Measurements from ENCODE around the gene TNFRSF21. TPM values are rescaled to one million over a fixed set of nuclear protein-coding genes. Genes with fewer than 3 reads are reported as not detected.
"Not testable (repeated sequence)": the region's sequence is repeated elsewhere in the genome, so short reads cannot be mapped to it uniquely, and the experiment has no call there.

TNFRSF21 gene
- total RNA-seq, 2 experiments from 2014 or later, result 0.16 to 0.23 TPM

DNA sequence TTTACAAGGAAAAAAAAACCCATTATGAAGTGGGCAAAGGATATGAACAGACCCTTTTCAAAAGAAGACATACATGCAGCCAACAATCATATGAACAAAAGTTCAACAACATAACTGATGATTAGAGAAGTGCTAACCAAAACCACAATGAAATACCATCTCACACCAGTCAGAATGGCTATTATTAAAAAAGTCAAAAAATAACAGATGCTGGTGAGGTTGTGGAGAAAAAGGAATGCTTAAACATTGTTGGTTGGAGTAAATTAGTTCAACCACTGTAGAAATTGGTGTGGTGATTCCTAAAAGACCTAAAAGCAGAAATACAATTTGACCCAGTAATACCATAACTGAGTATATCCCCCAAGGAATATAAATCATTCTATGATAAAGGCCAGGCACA is 86.5 kb downstream of the TNFRSF21 start:
- H3K9me3 Mint-ChIP-seq (ENCODE audit: insufficient read depth); H3K36me3 Mint-ChIP-seq (ENCODE audit: low read depth); H3K27me3 Mint-ChIP-seq (ENCODE audit: low read depth); H3K4me3 Mint-ChIP-seq; POLR2A ChIA-PET; CTCF ChIA-PET; ATAC-seq; H3K27ac Mint-ChIP-seq; DNase-seq; H3K4me1 Mint-ChIP-seq (ENCODE audit: low read depth): not testable (repeated sequence)

DNA sequence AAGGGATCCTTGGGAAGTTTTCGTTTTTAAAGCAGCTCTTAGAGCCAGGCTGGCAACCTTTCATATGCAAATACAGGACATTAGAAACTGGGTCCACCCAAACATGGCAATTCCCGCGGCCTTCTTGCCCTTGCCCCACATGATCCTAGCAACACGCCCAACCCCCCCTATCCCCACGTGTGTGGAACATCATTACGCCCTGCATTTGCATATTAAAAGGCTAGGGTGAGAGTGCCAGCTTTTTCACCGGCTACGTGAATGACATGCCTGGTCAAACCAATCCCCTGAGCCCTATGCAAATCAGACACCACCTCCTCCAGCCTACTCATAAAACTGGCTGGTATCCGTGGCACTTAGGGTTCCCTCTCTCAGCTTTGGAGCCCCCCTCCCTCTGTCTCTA is 88.1 kb downstream of the TNFRSF21 start:
- Mint-ChIP-seq H3K27me3 (ENCODE audit: low read depth) (peaks cover 6% of the 10 kb centered on the region), H3K27ac (no peak overlapping the region), H3K9me3 (ENCODE audit: insufficient read depth) (no peaks in the 10 kb centered on the region), H3K4me3 (no peak overlapping the region), H3K4me1 (ENCODE audit: low read depth) (no peaks in the 10 kb centered on the region), H3K36me3 (ENCODE audit: low read depth) (no peaks in the 10 kb centered on the region)
- POLR2A ChIA-PET, result no interaction called here
- ATAC-seq, result no peak
- CTCF ChIA-PET, result no interaction called here
- DNase-seq, result no peak

GRCh38 chr6:47209632-47210031 is 100.1 kb downstream of the TNFRSF21 start:
- Mint-ChIP-seq H3K4me3 (no peak overlapping the region), H3K36me3 (ENCODE audit: low read depth) (no peaks in the 10 kb centered on the region), H3K27me3 (ENCODE audit: low read depth) (peaks cover 4% of the 10 kb centered on the region), H3K4me1 (ENCODE audit: low read depth) (peaks cover 3% of the 10 kb centered on the region), H3K9me3 (ENCODE audit: insufficient read depth) (peaks cover 3% of the 10 kb centered on the region), H3K27ac (no peak overlapping the region)
- DNase-seq, result no peak
- ATAC-seq, result no peak
- POLR2A ChIA-PET, result no interaction called here
- CTCF ChIA-PET, result no interaction called here

DNA sequence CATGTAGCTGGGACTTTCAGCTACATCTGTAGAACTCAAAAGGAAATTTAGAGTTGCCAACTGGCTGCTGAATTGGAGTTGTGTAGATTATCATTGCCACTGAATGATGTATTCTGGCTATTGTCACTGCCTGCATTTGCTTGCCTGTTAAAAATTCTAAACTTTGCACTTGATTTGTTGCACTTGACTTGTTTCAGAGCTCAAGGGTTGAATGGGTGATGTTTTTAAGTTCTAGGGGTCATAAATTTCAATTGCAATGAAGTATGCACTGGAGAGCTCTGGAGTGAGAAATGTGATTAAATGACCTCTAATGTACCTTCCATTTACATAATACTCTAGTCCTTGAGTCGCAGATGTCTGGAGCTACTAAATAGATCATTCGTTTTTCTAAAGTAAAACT is 102.4 kb downstream of the TNFRSF21 start:
- ATAC-seq (no peak), DNase-seq (no peak)
- POLR2A ChIA-PET, result no interaction called here
- Mint-ChIP-seq H3K9me3 (ENCODE audit: insufficient read depth) (peaks cover 3% of the 10 kb centered on the region), H3K4me1 (ENCODE audit: low read depth) (peaks cover 23% of the 10 kb centered on the region), H3K4me3 (no peak overlapping the region), H3K27me3 (ENCODE audit: low read depth) (no peaks in the 10 kb centered on the region), H3K36me3 (ENCODE audit: low read depth) (no peaks in the 10 kb centered on the region), H3K27ac (no peak overlapping the region)
- CTCF ChIA-PET, result no interaction called here

GRCh38 chr6:47206626-47207025 is 103.1 kb downstream of the TNFRSF21 start:
- Mint-ChIP-seq H3K27ac (no peak overlapping the region), H3K9me3 (ENCODE audit: insufficient read depth) (no peaks in the 10 kb centered on the region), H3K4me1 (ENCODE audit: low read depth) (peaks cover 23% of the 10 kb centered on the region), H3K4me3 (no peak overlapping the region), H3K36me3 (ENCODE audit: low read depth) (no peaks in the 10 kb centered on the region), H3K27me3 (ENCODE audit: low read depth) (no peaks in the 10 kb centered on the region)
- no peak for DNase-seq
- no peak for ATAC-seq
- CTCF ChIA-PET, result no interaction called here
- POLR2A ChIA-PET, result no interaction called here

DNA sequence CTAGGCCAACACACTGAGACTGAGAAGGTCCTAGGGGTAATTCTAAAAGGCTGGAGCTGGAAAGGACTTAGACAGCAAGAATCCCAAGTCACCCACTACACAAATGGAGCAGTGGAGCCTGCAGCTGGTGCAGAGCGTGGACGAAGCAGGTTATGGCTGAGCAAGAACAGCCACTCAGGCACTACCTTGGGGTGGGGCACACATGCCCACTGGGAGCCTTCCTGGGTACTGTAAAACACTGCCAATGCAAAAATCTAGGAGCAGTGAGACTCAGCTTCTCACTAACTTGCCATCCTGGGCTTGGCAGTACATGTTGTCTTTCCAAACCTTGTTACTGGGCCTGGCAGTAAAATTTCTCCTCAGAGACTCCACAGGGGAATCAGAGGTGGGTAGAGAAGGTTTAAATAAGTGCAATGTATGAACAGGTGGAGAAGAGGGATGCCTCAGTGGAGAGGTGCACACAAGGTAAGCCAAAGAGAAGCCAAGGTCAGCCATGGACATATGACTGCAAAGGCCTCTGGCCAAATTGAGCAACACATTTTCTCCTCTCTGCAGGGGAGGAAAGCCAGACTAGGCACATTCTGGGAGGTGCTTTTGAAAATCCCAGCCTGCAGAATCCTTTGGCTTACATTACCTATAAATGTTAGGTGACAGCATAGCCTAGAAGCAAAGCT is 105.6 kb downstream of the TNFRSF21 start:
- DNase-seq, result no peak
- ATAC-seq, result peak; percentile 51
- H3K36me3 Mint-ChIP-seq (ENCODE audit: low read depth), result no peaks in the 10 kb centered on the region
- H3K27me3 Mint-ChIP-seq (ENCODE audit: low read depth), result no peaks in the 10 kb centered on the region
- peaks cover 23% of the 10 kb centered on the region for H3K4me1 Mint-ChIP-seq (ENCODE audit: low read depth)
- CTCF ChIA-PET, result no interaction called here
- POLR2A ChIA-PET, result no interaction called here
- peak overlapping the region; percentile 16 for H3K4me3 Mint-ChIP-seq
- peak overlapping the region; percentile 75 for H3K27ac Mint-ChIP-seq
- no peaks in the 10 kb centered on the region for H3K9me3 Mint-ChIP-seq (ENCODE audit: insufficient read depth)

DNA sequence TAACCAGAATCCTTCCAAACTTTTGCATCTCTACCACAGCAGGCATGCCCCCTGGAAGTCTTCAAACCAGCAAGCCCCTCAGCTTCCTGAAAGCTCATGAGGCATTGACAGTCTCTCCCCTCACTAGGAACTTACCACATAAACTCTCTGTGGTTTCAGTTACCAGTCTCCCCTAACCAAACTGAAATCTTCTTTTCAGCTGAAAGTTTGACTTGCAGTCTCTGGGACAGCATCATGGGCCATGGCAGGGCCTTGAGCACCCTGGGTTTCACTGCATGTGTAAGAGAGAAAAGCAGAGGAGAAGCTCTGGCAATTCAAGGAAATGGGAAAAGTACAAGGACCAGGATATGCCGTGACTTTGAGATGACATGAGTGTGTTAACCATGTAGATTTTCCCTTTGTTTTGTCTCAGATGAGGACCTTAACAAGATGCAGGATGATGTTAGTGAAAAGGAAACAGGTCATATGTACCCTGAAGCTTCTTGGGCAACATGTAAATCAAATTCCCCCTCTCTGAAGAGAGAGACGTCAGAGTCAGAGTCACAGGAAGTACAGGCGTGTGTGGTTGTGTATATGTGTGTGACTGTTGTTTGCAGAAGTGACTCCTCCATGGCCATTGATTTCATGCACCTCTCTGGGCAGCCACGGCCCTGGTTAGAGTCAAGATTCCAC is 106.3 kb downstream of the TNFRSF21 start:
- DNase-seq (peak; percentile 29), ATAC-seq (peak; percentile 75)
- POLR2A ChIA-PET, result no interaction called here
- Mint-ChIP-seq H3K4me3 (peak overlapping the region; percentile 16), H3K27ac (peak overlapping the region; percentile 75), H3K4me1 (ENCODE audit: low read depth) (peaks cover 24% of the 10 kb centered on the region), H3K9me3 (ENCODE audit: insufficient read depth) (no peaks in the 10 kb centered on the region), H3K36me3 (ENCODE audit: low read depth) (no peaks in the 10 kb centered on the region), H3K27me3 (ENCODE audit: low read depth) (no peaks in the 10 kb centered on the region)
- CTCF ChIA-PET, result interaction anchor here (2.1 kb wide), 1 partner anchor 105 kb away, joined by 6 read pairs; no protein-coding TSS in a partner anchor

DNA sequence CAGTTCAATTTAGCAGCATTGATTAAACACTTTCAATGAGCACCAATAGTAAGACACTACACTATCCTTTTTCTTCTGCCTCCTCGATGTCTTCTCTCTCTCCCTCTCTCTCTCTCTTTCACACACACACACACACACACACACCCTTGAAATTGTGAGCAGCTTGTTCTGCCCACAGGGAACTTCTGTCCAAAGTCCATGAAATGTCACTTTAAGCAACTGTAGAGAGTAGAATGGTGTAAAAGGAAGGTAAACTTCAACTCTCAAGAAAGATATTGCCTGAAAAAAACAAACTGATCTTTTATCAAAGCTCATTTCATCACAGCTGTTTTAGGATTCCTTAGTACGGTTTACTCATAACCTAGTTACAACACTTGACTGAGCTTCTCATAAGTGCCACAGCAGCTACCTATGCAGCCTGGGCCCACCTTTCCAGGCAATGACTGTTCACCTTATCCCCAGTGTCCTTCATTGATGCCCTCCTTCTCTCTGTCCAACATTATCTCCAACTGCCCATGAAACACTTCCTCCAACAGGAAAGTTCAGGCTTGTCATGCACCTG is 107.0 kb downstream of the TNFRSF21 start:
- Mint-ChIP-seq H3K27me3 (ENCODE audit: low read depth) (no peaks in the 10 kb centered on the region), H3K36me3 (ENCODE audit: low read depth) (no peaks in the 10 kb centered on the region), H3K9me3 (ENCODE audit: insufficient read depth) (no peaks in the 10 kb centered on the region), H3K4me3 (no peak overlapping the region), H3K4me1 (ENCODE audit: low read depth) (peaks cover 30% of the 10 kb centered on the region), H3K27ac (peak overlapping the region; percentile 75)
- DNase-seq (no peak), ATAC-seq (no peak)
- CTCF ChIA-PET, result interaction anchor here (0.9 to 2.1 kb wide), 2 partner anchors 105 to 210 kb away, joined by 3 to 6 read pairs; no protein-coding TSS in a partner anchor
- POLR2A ChIA-PET, result no interaction called here

DNA sequence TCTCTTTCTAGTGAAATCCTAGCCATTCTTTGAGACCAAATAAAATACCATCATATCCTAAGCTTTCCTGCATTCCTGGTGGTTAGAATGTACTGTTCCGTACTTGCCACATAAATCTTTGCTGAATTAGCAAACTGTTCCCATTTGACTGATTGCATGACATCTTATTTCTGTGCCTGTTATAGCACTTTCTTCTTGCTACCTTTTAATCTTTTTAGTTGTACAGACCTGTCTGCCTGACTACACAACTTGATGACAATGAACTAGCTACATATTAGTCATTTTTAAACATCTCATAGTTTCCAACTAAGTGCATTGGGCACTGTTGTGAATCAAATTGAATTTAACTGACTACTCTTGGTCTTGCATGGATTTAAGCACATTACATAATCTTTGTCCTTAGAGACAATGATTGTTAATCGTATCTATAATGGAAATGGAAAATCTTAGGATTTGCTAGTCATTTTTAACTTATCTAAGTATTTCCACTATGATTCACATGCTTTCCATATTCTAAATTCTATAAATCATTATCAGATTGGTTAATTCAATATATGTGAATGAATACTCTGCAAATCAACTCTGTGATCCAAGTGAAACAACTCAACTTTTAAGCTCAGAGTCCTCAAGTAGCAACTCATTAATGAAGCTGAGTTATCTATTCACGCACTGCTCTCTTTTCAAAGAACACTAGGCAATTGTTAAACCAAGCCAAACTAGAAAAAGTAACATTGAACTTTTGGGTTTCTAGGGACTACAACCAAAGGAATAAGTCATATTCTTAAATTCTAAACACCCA is 109.0 kb downstream of the TNFRSF21 start:
- ChIA-PET POLR2A (no interaction called here), CTCF (no interaction called here)
- Mint-ChIP-seq H3K9me3 (ENCODE audit: insufficient read depth) (no peaks in the 10 kb centered on the region), H3K27me3 (ENCODE audit: low read depth) (no peaks in the 10 kb centered on the region), H3K36me3 (ENCODE audit: low read depth) (no peaks in the 10 kb centered on the region), H3K4me1 (ENCODE audit: low read depth) (peaks cover 33% of the 10 kb centered on the region), H3K4me3 (no peak overlapping the region), H3K27ac (no peak overlapping the region)
- DNase-seq (no peak), ATAC-seq (no peak)

DNA sequence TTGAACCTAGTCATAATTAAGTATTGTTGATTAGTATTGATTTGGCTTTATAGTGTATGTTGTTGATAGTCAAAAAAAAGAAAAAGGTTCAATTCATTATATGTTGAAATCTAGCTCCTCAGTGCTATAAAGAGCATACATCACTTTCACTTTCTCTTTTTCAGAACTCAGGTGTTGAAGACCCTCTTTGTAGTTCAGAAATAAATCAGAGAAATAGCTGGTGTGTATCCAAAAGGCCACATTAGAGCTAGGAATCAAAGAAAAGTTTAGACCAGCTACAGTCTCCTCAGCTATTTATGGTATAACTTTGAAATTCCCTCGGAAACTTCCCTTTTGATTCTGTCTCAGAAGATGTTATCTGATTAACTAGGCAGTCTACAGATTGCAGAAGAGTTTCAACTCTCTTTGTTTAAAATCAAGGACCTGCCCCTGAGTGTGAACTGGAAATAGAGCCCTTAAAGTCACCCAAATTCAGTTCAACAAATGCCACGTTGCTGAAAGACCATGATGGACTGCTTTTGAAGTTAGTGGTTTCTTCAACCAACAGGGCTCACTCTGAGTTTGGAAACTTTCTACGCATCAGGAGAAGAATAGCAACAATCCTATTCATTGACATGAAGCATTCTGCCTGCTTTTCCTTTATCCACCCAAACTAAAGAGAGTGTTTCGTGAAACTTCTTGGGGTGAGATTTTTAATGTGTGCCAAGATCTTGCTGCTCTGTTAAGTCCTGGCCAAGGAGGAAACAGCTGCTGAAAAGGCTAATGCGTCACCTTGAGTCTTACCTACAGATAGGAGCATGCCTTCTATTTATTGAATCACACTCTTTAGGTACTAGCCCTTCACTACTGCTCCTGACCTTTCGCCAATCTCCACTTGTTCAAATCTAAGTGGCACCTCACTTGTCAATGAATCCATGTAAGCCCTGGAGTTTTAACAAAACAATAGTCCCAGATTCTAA is 111.7 kb downstream of the TNFRSF21 start:
- ChIA-PET CTCF (interaction anchor here (0.9 kb wide), 1 partner anchor 100 kb away, joined by 3 read pairs; no protein-coding TSS in a partner anchor), POLR2A (no interaction called here)
- Mint-ChIP-seq H3K36me3 (ENCODE audit: low read depth) (no peaks in the 10 kb centered on the region), H3K27ac (peak overlapping the region; percentile 74), H3K9me3 (ENCODE audit: insufficient read depth) (no peaks in the 10 kb centered on the region), H3K27me3 (ENCODE audit: low read depth) (no peaks in the 10 kb centered on the region), H3K4me3 (peak overlapping the region; percentile 58), H3K4me1 (ENCODE audit: low read depth) (peaks cover 15% of the 10 kb centered on the region)
- ATAC-seq, result peak; percentile 58
- DNase-seq, result no peak

GRCh38 chr6:47196113-47196512 is 113.6 kb downstream of the TNFRSF21 start:
- Mint-ChIP-seq H3K36me3 (ENCODE audit: low read depth) (no peaks in the 10 kb centered on the region), H3K4me1 (ENCODE audit: low read depth) (peaks cover 10% of the 10 kb centered on the region), H3K27ac (no peak overlapping the region), H3K4me3 (no peak overlapping the region), H3K27me3 (ENCODE audit: low read depth) (no peaks in the 10 kb centered on the region), H3K9me3 (ENCODE audit: insufficient read depth) (no peaks in the 10 kb centered on the region)
- DNase-seq, result no peak
- CTCF ChIA-PET, result no interaction called here
- no peak for ATAC-seq
- POLR2A ChIA-PET, result no interaction called here

Measured in activated CD8-positive, alpha-beta T cell treated with anti-CD3 and anti-CD28 coated beads, Interleukin-2, amount 10 ng/mL, durations not matched to agents 7 days and 5 days (primary cell).